ENCODE measurements around the gene GTF2A2. TPM values are rescaled to one million over a fixed set of nuclear protein-coding genes. Genes with fewer than 3 reads are reported as not detected.

The GTF2A2 gene
- total RNA-seq, 3 donors from 2014 or later, result 20.3 to 40.7 (median 36.1) TPM

DNA sequence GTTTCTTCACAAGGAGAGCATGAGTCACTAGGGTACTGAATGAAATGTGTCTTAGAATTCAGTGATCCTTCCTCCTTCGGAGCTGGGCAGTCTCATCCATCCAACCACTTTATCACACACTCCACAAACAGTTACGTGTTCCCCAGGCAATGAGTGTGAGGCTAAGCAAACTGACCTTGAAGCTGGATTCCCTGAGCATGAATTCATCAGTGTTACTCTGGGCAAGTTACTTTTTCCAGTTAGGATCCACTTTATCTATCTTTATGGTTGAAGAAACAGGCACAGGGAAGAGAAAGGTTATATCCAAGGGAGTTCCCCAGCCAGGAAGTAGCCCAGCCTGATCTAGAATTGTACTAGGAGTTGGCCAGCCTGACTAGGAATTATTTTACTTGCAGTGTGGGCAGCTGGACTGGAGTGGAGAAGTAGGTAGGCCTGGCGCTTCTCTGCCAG is 62.8 kb downstream of the GTF2A2 start:
- H3K27me3 ChIP-seq, result no peaks in the 10 kb centered on the region
- no peak for DNase-seq (ENCODE audit: low spot score in 2 of 2)
- no peak overlapping the region for H3K4me3 ChIP-seq
- no peaks in the 10 kb centered on the region for H3K36me3 ChIP-seq
- H3K27ac ChIP-seq, result peak overlapping the region; percentile 78
- no peaks in the 10 kb centered on the region for H3K9me3 ChIP-seq
- no peaks in the 10 kb centered on the region for H3K4me1 ChIP-seq
- intact Hi-C loops (cut with DNase I; ENCODE audit: low total_unique reads), result no loop called here
- no peak for TF ChIP-seq POLR2AphosphoS5 (IDR thresholded peaks at IDR 0.05)
- TF ChIP-seq, protein P1, sequence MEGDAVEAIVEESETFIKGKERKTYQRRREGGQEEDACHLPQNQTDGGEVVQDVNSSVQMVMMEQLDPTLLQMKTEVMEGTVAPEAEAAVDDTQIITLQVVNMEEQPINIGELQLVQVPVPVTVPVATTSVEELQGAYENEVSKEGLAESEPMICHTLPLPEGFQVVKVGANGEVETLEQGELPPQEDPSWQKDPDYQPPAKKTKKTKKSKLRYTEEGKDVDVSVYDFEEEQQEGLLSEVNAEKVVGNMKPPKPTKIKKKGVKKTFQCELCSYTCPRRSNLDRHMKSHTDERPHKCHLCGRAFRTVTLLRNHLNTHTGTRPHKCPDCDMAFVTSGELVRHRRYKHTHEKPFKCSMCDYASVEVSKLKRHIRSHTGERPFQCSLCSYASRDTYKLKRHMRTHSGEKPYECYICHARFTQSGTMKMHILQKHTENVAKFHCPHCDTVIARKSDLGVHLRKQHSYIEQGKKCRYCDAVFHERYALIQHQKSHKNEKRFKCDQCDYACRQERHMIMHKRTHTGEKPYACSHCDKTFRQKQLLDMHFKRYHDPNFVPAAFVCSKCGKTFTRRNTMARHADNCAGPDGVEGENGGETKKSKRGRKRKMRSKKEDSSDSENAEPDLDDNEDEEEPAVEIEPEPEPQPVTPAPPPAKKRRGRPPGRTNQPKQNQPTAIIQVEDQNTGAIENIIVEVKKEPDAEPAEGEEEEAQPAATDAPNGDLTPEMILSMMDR (IDR thresholded peaks at IDR 0.05), result no peak
- TF ChIP-seq POLR2A (IDR thresholded peaks at IDR 0.05), result no peak

DNA sequence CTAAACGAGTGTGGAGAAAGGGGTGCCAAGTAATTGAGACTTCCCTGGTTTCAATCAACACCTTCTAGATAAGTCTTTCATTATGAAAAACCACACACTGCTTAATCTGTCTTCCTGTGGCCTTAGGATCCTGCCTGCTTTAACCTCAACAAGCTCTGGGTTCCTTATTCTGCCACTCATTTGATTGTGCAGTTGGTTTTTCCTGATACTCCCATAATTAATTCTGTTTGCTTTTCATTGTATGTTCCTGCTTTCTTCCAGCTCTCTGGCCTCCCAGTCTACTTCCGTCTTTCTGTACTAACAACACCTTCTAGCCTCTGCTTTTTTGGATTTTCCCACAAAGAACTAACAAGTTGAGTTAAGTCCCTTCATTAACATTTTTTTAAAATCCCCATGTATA is 66.0 kb downstream of the GTF2A2 start:
- Histone ChIP-seq H3K9me3 (no peaks in the 10 kb centered on the region), H3K36me3 (no peaks in the 10 kb centered on the region), H3K27ac (peak overlapping the region; percentile 43 to 60), H3K4me1 (no peaks in the 10 kb centered on the region), H3K4me3 (no peak overlapping the region), H3K27me3 (no peaks in the 10 kb centered on the region)
- intact Hi-C loops (cut with DNase I; ENCODE audit: low total_unique reads), result no loop called here
- TF ChIP-seq POLR2A (IDR thresholded peaks at IDR 0.05), result no peak
- TF ChIP-seq, protein P1 (IDR thresholded peaks at IDR 0.05), result no peak
- no peak for TF ChIP-seq POLR2AphosphoS5 (IDR thresholded peaks at IDR 0.05)
- DNase-seq (ENCODE audit: low spot score in 2 of 2), result no peak

DNA sequence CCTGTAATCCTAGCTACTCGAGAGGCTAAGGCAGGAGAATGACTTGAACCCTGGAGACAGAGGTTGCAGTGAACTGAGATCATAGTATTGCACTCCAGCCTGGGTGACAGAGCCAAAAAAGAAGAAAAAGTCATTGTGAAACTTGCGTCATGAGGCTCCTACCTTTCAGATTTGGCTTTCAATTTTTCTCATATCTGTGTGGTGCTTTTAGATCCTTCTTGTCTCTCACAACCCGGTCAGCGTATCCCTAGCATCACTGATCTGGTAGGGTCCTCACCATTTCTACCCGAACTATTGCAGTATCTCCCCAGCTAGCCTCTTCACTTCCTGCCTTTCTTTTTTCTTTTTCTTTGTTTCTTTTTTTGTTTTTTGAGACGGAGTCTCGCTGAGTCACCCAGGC is 67.3 kb downstream of the GTF2A2 start:
- H3K27me3 ChIP-seq, result no peaks in the 10 kb centered on the region
- no peak for DNase-seq (ENCODE audit: low spot score in 2 of 2)
- intact Hi-C loops (cut with DNase I; ENCODE audit: low total_unique reads), result no loop called here
- H3K4me1 ChIP-seq, result no peaks in the 10 kb centered on the region
- TF ChIP-seq POLR2AphosphoS5 (IDR thresholded peaks at IDR 0.05) (no peak), POLR2A (IDR thresholded peaks at IDR 0.05) (no peak)
- TF ChIP-seq, protein P1 (IDR thresholded peaks at IDR 0.05), result no peak
- H3K36me3 ChIP-seq, result no peaks in the 10 kb centered on the region
- no peaks in the 10 kb centered on the region for H3K9me3 ChIP-seq
- no peak overlapping the region for H3K27ac ChIP-seq
- H3K4me3 ChIP-seq, result no peak overlapping the region

Other genes with a start within 250 kb of the GTF2A2 start
- 1 to 10 TPM in 2 of 3 donors, not detected in 1; 1.2 to 2.3 TPM for gene FAM81A, start 219.3 kb downstream of the GTF2A2 start, total RNA-seq
- gene GCNT3, start 45.7 kb downstream of the GTF2A2 start, total RNA-seq, result 1 to 10 TPM in 1 of 3 donors, not detected in 2; 5.2 TPM
- 100 to 1,000 TPM; 167 TPM for gene BNIP2, start 31.8 kb upstream of the GTF2A2 start, total RNA-seq